Measurements from ENCODE around the gene CCDC187. TPM values are rescaled to one million over a fixed set of nuclear protein-coding genes. Genes with fewer than 3 reads are reported as not detected.

The CCDC187 gene
- polyA plus RNA-seq, 1 donor (not counting 4 experiments of a cell fraction or from before 2014, with no cell fraction given), result 0.03 TPM

- dilution Hi-C loops (cut with MboI; ENCODE audit: extremely low pct_ligation_motif_present, low sequenced_read_pairs), result no loop called here
- no peak for FAIRE-seq
- H3K9me1 ChIP-seq (ENCODE audit: control insufficient read depth, extremely low read depth, insufficient read depth, low read length), result peaks cover 4% of the 10 kb centered on the region
These were observed 69.3 kb downstream of the CCDC187 start for GRCh38 chr9:136234597-136234996.

GRCh38 chr9:136233868-136234267, 70.0 kb downstream of the CCDC187 start:
- Histone ChIP-seq H3K27me3 (ENCODE audit: control insufficient read depth, extremely low read depth, insufficient read depth, low read length) (no peaks in the 10 kb centered on the region), H3K79me2 (ENCODE audit: control insufficient read depth, insufficient read depth, low read length) (peaks cover 8% of the 10 kb centered on the region), H3K9me1 (ENCODE audit: control insufficient read depth, extremely low read depth, insufficient read depth, low read length) (peaks cover 4% of the 10 kb centered on the region), H4K20me1 (ENCODE audit: control insufficient read depth, extremely low read depth, insufficient read depth, low read length) (peaks cover 18% of the 10 kb centered on the region), H3K4me3 (ENCODE audit: control insufficient read depth in 2 of 3, extremely low read depth in 1 of 3, insufficient read depth in 2 of 3, low read depth in 1 of 3, low read length in 3 of 3) (no peak overlapping the region), H3K27ac (ENCODE audit: control insufficient read depth, insufficient read depth, low read length) (no peak overlapping the region), H3K9me3 (ENCODE audit: control insufficient read depth, low read depth, low read length) (no peaks in the 10 kb centered on the region), H2AFZ (ENCODE audit: control insufficient read depth, low read length) (no peak overlapping the region), H3K9ac (ENCODE audit: control insufficient read depth, extremely low read depth, insufficient read depth, low read length) (no peak overlapping the region), H3K36me3 (ENCODE audit: control insufficient read depth in 2 of 2, extremely low read depth in 1 of 2, insufficient read depth in 2 of 2, low read length in 2 of 2) (peaks cover 3 to 7% of the 10 kb centered on the region in 2 experiments), H3K4me1 (ENCODE audit: control insufficient read depth, extremely low read depth, insufficient read depth, low read length) (peaks cover 7% of the 10 kb centered on the region), H3K4me2 (ENCODE audit: control insufficient read depth, extremely low read depth, insufficient read depth, low read depth, low read length) (no peak overlapping the region)
- TF ChIP-seq CTCF (optimal IDR thresholded peaks at IDR 0.05 in 1 of 3, IDR thresholded peaks at IDR 0.05 in 1 of 3, conservative IDR thresholded peaks at IDR 0.05 in 1 of 3; ENCODE audit: extremely low read depth in 1 of 3, insufficient read depth in 2 of 3, low read length in 3 of 3) (no peak), EZH2 (IDR thresholded peaks at IDR 0.05; ENCODE audit: low read length) (no peak)
- DNase-seq (ENCODE audit: low read depth, low spot score) (no peak), FAIRE-seq (no peak)
- dilution Hi-C loops (cut with MboI; ENCODE audit: extremely low pct_ligation_motif_present, low sequenced_read_pairs), result no loop called here

More at GRCh38 chr9:136234597-136234996, 69.3 kb downstream of the CCDC187 start:
- TF ChIP-seq EZH2 (IDR thresholded peaks at IDR 0.05; ENCODE audit: low read length), result no peak
- H2AFZ ChIP-seq (ENCODE audit: control insufficient read depth, low read length), result no peak overlapping the region
- no peak overlapping the region for H3K4me3 ChIP-seq (ENCODE audit: control insufficient read depth in 2 of 3, extremely low read depth in 1 of 3, insufficient read depth in 2 of 3, low read depth in 1 of 3, low read length in 3 of 3)
- H3K4me1 ChIP-seq (ENCODE audit: control insufficient read depth, extremely low read depth, insufficient read depth, low read length), result peaks cover 5% of the 10 kb centered on the region
- no peak for DNase-seq (ENCODE audit: low read depth, low spot score)
- no peak overlapping the region for H3K4me2 ChIP-seq (ENCODE audit: control insufficient read depth, extremely low read depth, insufficient read depth, low read depth, low read length)
- no peaks in the 10 kb centered on the region for H3K9me3 ChIP-seq (ENCODE audit: control insufficient read depth, low read depth, low read length)
- no peak overlapping the region for H3K9ac ChIP-seq (ENCODE audit: control insufficient read depth, extremely low read depth, insufficient read depth, low read length)
- H3K27me3 ChIP-seq (ENCODE audit: control insufficient read depth, extremely low read depth, insufficient read depth, low read length), result no peaks in the 10 kb centered on the region
- H3K79me2 ChIP-seq (ENCODE audit: control insufficient read depth, insufficient read depth, low read length), result peaks cover 15% of the 10 kb centered on the region
- no peak overlapping the region for H3K27ac ChIP-seq (ENCODE audit: control insufficient read depth, insufficient read depth, low read length)
- H4K20me1 ChIP-seq (ENCODE audit: control insufficient read depth, extremely low read depth, insufficient read depth, low read length), result peaks cover 25% of the 10 kb centered on the region
- peaks cover 3 to 7% of the 10 kb centered on the region in 2 experiments for H3K36me3 ChIP-seq (ENCODE audit: control insufficient read depth in 2 of 2, extremely low read depth in 1 of 2, insufficient read depth in 2 of 2, low read length in 2 of 2)

- Histone ChIP-seq H3K4me3 (ENCODE audit: control insufficient read depth in 2 of 3, extremely low read depth in 1 of 3, insufficient read depth in 2 of 3, low read depth in 1 of 3, low read length in 3 of 3) (no peak overlapping the region), H3K27me3 (ENCODE audit: control insufficient read depth, extremely low read depth, insufficient read depth, low read length) (no peaks in the 10 kb centered on the region), H3K79me2 (ENCODE audit: control insufficient read depth, insufficient read depth, low read length) (peaks cover 6% of the 10 kb centered on the region), H2AFZ (ENCODE audit: control insufficient read depth, low read length) (no peak overlapping the region), H3K4me2 (ENCODE audit: control insufficient read depth, extremely low read depth, insufficient read depth, low read depth, low read length) (no peak overlapping the region), H3K36me3 (ENCODE audit: control insufficient read depth in 2 of 2, extremely low read depth in 1 of 2, insufficient read depth in 2 of 2, low read length in 2 of 2) (peaks cover 3 to 7% of the 10 kb centered on the region in 2 experiments), H3K9me1 (ENCODE audit: control insufficient read depth, extremely low read depth, insufficient read depth, low read length) (peaks cover 4% of the 10 kb centered on the region), H3K9ac (ENCODE audit: control insufficient read depth, extremely low read depth, insufficient read depth, low read length) (no peak overlapping the region), H4K20me1 (ENCODE audit: control insufficient read depth, extremely low read depth, insufficient read depth, low read length) (peaks cover 14% of the 10 kb centered on the region), H3K9me3 (ENCODE audit: control insufficient read depth, low read depth, low read length) (no peaks in the 10 kb centered on the region), H3K4me1 (ENCODE audit: control insufficient read depth, extremely low read depth, insufficient read depth, low read length) (peaks cover 12% of the 10 kb centered on the region), H3K27ac (ENCODE audit: control insufficient read depth, insufficient read depth, low read length) (no peak overlapping the region)
- dilution Hi-C loops (cut with MboI; ENCODE audit: extremely low pct_ligation_motif_present, low sequenced_read_pairs), result no loop called here
- FAIRE-seq (no peak), DNase-seq (ENCODE audit: low read depth, low spot score) (no peak)
- TF ChIP-seq CTCF (optimal IDR thresholded peaks at IDR 0.05 in 1 of 3, IDR thresholded peaks at IDR 0.05 in 1 of 3, conservative IDR thresholded peaks at IDR 0.05 in 1 of 3; ENCODE audit: extremely low read depth in 1 of 3, insufficient read depth in 2 of 3, low read length in 3 of 3), result no peak
- no peak for TF ChIP-seq EZH2 (IDR thresholded peaks at IDR 0.05; ENCODE audit: low read length)
These were observed 70.5 kb downstream of the CCDC187 start for GRCh38 chr9:136233411-136233810.
